ENCODE data around the gene ZBTB22.
"Not testable (repeated sequence)": the region's sequence is repeated elsewhere in the genome, so short reads cannot be mapped to it uniquely, and the experiment has no call there.

Gene ZBTB22

DNA sequence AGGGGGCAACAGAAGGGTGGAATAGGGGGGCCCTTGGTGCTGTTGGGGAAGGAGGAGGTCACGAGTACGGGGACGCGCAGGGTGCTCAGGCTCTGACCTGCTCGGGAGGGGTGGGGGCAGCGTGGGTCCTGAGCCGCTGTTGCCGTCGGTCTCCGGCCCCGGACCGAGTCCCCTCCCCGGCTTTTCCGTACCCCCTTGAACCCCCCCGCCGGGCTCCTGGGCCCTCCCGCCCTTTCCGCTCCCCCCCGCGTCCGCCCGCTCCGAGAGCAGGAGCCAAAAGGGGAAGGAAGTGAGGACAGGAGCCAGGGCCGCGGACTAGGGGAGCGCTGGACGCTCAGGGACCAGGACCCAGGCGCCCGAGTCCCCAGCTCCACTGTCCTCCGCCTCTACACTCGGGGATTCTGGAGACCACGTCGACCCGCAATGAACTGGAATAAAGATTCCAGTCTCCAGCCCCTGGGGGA lies 18.7 kb downstream of the ZBTB22 start, which contains the start of gene RGL2:
Gene RGL2 (minus strand): TSS at position 170 of the 464 bp plus-strand sequence. CDS start 332 bp downstream, outside the sequence.
- peak; percentile 80 for DNase-seq (ENCODE audit: low spot score)

DNA sequence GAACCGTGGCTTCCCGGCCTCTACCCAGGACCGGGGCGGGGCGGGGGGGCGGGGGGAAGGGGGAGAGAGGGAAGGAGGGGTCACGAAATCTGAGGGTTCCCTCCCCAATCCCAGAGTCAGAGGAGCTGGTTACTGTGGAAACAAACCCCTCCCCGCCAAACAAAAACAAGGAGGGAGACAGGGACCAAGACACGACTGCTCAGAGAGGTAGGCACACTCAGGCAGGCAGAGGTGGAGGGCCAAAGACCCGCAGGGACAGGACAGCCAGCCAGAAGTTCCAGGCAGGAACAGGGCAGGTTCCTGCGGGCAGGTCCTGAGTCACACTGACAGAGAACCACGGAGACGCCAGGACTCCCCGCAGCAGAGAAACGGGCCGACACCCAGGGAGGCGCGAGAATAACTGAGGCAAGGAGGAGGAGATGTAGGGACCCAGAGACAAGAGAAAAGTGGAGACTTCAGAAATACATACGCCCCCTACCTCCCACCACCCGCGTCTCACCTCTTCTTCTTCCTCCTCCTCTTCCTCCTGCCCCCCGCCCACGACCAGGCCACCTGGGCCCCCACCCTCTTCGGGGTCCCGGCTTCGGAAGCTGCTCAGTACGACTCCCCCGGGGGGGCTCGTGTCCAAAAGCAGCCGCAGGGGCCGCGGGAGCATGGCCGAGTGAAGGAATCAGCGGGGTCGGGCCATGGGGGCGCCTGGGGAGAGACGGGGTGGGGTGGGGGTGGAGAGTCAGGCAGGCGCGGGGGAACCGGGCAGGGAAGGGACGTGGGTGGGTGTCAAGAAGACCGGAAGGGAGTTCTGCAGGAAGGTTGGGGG lies 19.4 kb downstream of the ZBTB22 start:
- DNase-seq (ENCODE audit: low spot score), result peak; percentile 91

DNA sequence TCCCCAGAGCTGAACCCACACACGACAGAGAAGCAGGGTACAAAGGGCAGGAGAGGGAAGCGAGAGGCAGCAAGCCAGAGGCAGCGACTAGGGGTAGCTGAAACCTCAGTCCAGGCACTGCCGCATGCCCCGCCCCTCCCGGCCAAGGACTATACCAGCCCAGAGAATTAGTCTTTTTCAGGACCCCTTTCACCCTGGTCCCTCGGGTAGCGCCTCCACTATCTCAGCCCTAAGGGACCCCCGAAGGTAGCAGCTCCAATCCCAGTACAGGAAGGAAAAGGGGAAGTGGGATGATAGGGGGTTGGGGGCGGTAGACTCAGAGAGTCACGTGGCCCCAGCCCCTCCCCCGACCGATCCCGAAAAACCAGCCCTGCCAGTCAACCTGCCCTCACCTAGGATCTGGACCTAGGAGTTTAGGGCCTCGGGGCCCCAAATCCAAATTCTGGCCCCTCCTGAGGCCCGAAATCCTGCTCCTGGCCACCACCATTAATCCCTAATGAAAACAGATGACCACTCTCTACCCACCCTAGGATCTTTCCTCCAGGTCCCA lies 20.1 kb downstream of the ZBTB22 start:
- no peak for DNase-seq (ENCODE audit: low spot score)

DNA sequence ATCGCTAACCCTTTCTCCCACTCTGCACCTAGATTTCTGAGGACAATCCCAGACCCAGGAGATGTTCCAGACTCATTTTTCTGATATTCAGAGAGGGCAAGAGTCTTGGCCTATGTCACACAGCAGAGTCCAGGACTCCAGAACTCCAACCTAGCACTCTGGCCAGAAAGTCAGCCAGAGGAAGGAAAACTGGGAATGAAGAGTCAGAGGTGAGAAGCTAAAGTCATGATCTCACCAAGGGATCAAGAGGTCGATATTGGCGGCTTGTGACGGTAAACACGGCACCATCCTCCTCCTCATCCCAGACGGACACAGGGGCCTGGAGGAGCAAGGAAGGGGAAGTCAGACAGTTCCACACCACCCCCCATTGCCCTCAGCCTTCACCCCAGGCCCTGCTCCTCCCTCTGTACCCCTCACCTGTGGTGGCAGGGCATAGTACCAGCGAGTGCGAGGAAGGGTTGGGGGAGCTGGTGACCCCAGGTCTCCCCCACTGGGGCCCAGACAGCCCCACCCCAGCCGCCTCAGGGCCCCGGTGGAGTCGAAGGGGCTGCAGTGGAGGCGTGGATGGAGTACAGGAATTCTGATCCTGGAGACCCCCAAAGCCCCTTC lies 20.6 kb downstream of the ZBTB22 start:
- DNase-seq (ENCODE audit: low spot score), result no peak

DNA sequence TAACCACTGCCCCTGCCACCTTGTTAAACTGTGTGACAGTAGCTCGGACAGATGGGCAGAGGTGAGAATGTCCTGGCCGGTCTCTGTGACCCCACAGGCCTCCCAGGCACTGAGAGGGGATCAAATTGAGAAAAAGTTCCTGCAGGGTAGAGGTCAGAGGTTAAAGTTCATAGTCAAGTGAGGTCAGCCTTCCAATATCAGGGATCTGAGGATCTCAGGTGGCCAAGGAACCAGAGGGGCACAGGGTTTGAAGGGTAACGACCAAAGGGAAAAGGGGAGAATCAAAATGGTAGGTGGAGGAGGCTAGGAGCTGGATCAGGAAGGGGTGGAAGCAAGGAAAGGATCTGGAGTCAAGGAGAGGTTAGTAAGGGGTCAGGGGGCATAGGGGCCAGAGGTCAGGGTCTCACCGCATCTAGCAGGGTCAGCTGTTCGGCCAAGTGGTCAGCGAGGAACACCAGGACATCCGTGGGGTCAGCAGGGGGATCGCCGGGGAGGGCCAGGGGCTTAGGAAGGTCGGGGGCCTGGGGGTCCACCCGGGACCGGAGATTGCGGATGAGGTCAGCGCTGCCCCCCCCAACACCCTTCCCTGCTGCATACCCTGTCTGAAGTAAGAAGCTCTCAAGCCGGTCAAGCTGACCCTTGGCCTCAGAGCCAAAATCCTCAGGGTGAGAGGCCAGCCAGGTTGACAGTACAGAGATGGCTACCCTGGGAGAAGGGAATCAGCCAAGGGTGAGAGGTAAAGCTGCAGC lies 21.7 kb downstream of the ZBTB22 start:
- no peak for DNase-seq (ENCODE audit: low spot score)

DNA sequence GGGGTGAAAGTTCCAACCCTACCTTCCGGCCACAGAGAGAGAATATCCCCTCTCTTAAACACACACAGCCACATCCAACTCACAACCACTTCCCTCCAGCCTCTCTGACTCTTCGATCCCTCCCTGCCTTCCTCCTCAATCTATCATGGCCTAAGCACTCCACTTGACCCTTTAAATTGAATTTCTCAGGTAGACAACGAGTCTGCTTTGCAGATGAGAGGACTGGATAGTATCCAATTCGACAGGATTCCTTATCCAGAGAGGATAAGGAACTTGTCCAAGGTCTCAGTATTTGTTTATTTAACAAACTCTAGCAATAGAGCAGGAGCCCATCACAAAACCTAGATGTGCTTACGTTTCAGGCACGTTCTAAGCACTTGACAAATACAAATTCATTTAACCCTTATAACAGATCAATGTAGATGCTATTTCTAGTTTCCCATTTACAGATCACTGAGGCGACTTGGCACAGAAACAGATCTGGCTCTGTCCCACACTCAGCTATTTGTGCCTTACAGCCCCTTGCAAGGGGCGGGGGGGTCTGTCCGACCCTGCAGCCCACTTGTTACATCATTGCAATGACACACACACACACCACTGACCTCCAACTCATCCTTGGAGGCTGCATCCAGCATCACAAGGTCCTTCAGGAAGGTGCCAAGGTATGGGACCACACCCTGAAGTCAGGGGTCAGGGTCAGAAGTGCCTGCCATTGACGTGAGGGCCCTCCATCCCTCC lies 23.3 kb downstream of the ZBTB22 start:
- DNase-seq (ENCODE audit: low spot score), result no peak

DNA sequence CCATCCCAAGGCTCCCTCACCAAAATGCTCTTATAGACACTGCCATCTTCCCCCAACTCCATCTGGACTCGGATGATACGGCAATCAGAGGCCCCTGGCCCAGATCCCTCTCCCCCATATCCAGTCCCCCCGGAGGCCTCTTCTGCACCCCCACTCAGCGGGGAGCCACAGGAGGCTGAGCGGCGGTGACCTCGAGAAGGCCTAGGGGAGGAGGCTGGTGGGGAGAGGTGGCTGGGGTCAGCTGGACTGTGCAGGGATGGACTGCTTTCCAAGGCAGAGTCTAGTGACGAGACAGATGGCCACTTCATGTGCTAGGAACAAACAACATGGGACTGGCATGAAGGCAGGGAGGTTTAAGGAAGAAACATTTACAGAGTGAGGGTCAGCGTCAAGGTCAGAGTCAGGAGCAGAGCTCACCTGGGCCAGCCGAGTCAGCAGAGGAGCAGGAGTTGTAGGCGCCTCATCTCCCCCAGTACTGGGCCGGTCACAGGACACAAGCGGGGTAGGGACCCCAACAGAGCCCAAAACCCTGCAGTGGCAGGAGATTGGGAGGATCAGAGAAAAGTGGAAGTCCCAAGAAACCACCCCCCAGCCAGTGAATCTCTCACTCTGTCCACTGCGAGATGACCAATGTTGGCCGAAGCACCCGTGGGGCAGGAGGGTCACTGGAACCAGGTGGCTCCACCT lies 24.4 kb downstream of the ZBTB22 start:
- no peak for DNase-seq (ENCODE audit: low spot score)

DNA sequence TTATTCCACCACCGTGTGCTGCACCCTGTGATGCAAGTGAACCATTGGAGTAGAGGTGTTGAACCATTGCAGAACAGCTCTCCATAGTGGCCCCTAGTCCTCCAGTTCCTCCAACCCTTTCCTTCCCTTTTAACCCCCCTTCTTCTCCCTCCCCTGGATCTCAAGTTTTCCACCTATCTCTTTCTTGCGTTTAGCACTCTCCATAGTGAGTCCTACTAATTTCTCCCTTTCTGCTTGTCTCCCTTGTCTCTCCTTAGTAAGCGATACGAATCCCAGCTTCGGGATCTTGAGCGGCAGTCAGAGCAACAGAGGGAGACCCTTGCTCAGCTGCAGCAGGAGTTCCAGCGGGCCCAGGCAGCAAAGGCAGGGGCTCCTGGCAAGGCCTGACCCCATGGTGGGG lies 27.1 kb downstream of the ZBTB22 start:
- no peak for DNase-seq (ENCODE audit: low spot score)

DNA sequence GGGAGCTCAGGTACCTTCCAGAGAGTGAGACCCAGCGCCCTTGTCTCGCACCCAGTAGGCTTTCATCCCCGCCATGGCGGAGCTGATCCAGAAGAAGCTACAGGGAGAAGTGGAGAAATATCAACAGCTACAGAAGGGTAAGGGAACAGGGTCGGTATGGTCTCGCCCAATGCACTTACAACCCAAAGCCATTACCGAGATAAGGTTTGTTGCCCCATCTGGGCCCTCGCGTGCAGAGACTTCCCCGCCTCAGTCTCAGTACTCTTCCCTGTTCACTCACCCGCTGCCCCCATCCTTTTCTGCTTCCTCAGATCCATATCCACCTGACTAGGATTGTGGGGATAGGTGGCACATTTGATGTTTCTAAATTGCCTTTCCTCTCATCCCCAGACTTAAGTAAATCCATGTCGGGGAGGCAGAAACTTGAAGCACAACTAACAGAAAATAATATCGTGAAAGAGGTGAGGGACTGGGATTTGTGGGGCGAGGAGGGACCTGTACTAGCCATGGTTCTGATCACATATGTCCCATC lies 27.7 kb downstream of the ZBTB22 start:
- DNase-seq (ENCODE audit: low spot score), result no peak

DNA sequence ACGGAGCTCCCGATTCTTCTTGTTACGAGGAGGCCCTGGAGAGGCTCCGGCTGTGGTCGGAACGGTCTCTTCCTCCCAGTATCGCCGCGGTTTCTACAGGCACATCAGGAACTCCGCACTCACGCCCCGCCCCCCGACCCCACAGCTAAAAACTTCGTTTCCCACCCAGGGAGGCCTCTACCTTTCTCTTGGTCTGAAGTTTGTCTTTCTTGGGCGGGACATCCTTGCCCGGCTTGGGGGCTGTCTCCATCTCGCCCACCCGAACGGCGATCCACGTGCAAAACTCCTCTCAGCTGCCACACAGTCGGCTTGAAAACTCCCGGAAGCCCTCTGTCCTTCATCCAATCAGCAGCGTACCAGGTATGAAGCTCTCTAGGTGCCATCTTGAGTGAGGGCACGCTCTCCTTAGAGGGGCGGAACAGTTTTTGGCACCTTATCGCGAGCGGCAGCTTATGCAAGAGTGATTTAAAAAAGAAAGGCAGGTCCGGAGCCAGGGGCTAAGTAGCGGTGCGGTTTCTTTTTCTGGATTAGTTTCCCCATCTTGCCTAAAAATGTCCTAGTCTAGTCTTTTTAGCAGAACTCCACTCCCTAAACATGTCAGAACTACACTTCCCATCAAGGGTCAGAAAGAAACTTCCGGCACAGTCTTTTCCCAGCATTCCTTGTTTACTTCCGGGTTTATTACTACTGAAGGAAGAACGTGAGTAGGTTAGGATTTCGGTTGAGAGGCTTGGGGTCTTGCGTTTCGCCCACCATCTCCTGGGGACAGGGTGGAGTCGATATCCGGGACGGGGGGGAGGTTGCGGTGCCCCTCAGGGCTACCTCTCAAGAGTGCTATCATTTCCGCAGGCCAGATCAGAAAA lies 28.4 kb downstream of the ZBTB22 start, which contains the start of the genes PFDN6 and WDR46:
Gene PFDN6 (plus strand): TSS at position 681 of the 863 bp plus-strand sequence. CDS start 256 bp downstream, outside the sequence.
Gene WDR46 (minus strand): TSS at position 319 of the 863 bp plus-strand sequence. CDS start 69 bp downstream, at position 250.
- peak; percentile 94 for DNase-seq (ENCODE audit: low spot score)

DNA sequence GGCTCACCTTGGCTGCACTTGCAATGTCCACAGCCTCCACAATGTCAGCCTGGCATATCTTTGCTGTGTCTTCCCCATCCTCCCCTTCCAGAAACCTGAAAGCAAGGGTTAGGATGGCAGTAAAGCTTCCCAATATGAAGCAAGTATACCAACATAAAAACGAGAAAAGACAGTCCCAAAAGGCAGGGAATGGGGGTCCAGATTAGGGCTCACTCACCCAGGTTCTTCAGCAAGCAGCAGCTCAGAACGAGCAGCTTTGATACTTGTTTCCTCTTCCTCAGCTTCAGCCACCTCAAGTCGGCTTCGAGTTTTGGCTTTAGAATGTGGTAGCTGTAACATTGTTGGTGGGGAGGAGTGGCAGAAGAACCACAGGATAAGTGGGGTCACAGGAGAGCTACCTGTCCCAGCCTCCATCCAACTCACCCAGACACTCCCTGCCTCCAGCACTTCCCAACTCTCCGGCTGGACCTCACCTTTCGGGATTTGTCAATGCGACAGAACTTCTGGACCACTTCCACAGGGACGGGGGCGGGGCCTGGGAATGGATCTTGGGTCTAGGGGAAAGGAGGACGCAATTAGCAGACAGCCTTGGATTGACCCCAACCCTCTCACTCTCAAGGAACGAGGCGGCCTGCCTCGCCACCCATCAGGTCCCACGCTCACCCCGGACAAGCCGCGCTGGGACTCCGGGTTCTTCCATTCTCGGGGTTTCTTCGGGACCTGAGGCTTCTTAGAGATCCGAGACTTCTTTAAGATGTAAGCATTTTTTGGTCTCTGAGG lies 29.2 kb downstream of the ZBTB22 start:
- DNase-seq (ENCODE audit: low spot score), result peak; percentile 24

DNA sequence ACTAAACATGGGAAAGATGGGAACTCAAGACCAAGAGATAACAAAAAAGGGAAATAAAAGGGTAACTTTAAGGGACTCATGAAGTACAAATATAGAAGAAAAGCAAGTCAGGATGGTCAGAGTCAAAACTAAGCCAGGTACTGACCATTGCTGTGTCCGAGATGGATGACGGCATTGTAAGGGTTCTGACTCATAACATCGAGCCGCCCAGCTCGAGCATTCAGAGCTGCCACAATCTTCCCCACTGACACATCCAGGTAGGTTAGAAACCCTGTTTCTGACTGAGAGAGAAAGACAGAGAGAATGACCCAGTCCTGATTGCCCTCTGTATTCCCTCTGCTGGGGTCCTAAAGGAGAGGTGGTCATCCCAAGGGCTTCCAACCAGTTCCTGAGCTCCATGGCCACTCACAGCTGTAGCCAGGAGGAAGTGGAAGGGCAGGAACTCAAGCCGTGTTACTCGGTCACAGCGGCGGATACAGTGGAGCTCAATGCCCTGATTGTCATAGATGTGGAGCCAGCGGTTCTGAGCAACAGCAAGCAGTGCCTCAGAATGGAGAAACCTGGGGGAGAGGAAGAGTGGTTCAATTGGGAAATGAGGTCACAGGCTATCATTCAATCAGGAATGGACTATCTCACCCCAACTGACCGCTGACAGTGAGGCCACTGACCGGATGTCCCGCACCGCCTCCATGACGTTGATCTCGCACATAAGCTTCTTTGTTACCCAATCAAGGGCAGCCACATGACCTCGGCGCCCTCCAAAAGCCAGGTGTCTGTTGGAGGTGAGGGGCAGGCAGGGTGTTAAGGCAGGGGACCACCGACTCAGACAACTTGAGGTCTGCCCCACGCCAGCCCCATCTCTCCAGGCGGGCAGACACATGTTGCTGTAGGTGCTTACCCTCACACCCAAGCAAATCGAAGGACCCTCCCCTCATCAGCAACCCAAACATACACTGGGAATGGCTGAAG lies 30.3 kb downstream of the ZBTB22 start:
- DNase-seq (ENCODE audit: low spot score), result no peak

DNA sequence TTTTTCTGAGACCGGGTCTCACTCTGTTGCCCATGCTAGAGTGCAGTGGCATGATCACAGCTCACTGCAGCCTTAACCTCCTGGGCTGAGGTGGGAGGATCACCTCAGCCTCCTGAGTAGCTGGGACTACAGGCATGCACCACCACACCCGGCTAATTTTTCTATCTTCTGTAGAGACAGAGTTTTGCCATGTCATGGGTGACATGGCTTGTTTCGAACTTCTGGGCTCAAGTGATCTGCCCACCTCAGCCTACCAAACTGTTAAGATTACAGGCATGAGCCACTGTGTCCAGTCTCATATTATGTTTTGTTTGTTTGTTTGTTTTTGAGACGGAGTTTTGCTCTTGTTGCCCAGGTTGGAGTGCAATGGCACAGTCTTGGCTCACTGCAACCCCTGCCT lies 32.3 kb downstream of the ZBTB22 start:
- DNase-seq (ENCODE audit: low spot score), result not testable (repeated sequence)

DNA sequence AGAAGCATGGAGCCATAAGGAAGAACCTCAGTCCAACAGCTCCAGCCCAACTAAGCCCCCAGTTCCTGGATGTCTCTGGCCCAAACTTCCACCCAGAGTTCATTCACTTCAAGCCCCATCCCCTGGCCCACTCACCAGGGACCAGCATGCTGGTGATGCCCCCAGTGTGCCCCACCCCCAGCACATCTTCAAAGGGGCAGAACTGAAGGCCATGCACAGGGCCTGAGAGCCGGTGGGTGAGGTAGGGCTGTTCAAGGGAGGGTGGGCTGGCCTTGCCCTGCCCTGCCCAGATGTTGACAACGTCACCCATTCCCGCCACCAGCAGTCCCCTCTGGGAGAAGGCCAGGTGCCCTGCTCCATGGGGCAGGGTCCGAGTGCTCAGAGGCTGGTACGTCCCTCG lies 37.0 kb downstream of the ZBTB22 start:
- DNase-seq (ENCODE audit: low spot score), result no peak

DNA sequence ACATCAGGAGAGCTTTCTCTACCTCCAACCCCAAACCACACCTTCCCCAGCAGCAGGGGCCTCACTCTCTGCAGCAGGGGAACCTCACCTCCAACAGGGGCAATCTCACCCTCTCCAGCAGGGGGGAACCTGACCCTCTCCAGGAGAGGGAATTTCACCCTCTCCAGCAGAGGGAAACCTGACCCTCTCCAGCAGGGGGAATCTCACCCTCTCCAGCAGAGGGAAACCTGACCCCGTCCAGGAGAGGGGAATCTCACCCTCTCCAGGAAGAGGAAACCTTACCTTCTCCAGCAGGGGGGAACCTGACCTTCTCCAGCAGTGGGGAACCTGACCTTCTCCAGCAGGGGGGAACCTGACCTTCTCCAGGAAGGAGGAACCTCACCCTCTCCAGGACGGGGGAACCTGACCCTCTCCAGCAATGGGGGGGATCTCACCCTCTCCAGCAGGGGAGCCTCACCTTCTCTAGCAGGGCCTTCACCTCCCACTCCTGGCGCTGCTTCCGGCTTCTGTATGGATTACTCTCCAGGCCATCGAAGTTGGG lies 37.5 kb downstream of the ZBTB22 start:
- peak; percentile 47 for DNase-seq (ENCODE audit: low spot score)

DNA sequence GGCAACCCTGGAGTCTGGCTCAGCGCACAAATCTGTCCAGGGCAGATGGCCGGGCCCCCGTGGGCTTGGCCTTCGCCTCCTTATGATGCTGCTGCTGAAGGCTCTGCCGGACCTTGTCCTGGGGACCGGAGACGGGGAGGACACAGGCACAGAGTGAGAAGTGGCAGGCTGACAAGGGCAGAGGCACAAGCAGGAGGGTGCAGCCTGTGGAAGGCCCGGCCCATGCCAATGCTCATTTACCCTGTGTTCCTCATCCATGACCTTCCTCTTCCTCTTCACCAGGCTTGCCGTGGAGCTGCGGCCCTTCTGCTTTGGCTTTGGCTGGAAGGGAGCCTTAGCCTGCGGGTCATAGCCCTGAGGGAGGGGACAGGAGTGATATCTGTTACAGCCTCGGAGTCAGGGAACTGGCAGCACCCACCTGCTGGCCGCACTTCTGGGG lies 38.3 kb downstream of the ZBTB22 start:
- DNase-seq (ENCODE audit: low spot score), result no peak

DNA sequence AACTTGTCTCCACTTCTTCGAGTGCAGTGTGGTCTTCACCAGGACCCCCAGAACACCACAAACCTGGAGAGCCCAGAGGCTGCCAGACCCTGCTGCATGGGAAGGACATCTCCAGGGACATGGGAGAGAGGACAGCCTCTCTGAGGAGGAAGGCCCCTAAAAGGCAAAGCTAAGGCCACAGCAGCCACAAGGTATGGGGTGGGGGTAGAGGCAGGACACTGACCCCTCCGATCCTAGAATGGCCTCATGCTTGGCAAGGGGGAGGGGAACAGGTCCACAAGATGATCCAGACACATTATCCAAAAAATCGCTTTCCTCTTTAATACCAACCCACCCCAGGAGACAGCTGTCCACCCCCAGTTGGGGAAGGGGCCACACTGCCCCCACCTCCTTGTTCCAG lies 38.7 kb downstream of the ZBTB22 start:
- DNase-seq (ENCODE audit: low spot score), result no peak

Measured in GM03348 (cell line).